Kasumi-1 (cell line): Measurements from ENCODE around the gene GORASP1.
A peak's percentile ranks its signal among the peaks of the same experiment; 100 is the strongest.
"Not testable (repeated sequence)": the region's sequence is repeated elsewhere in the genome, so short reads cannot be mapped to it uniquely, and the experiment has no call there.

Source experiments
- DNase-seq, 2 experiments: peaks; one replicate each; lab custom pipeline; 2025; lab: John Stamatoyannopoulos, UW

GORASP1 gene

GRCh38 chr3:39064646-39065045 is 42.8 kb downstream of the GORASP1 start:
- no peak for DNase-seq

GRCh38 chr3:39063143-39063542 is 44.3 kb downstream of the GORASP1 start:
- DNase-seq: no peak

GRCh38 chr3:39062180-39062579 is 45.2 kb downstream of the GORASP1 start:
- no peak for DNase-seq

GRCh38 chr3:39061228-39061627 is 46.2 kb downstream of the GORASP1 start:
- not testable (repeated sequence) for DNase-seq

GRCh38 chr3:39056151-39056550 is 51.3 kb downstream of the GORASP1 start:
- no peak for DNase-seq

- no peak for DNase-seq
Measured at GRCh38 chr3:39053696-39054095, 53.7 kb downstream of the GORASP1 start.

GRCh38 chr3:39052583-39052982 is 54.8 kb downstream of the GORASP1 start:
- DNase-seq: no peak

- peak; percentile 73 to 87 for DNase-seq
Measured at GRCh38 chr3:39051649-39052561, 55.5 kb downstream of the GORASP1 start, which contains the start of the genes SCN11A and WDR48. SCN11A (minus strand) TSS chr3:39051944; CDS start chr3:38950362, 101,582 bp downstream. WDR48 (plus strand) TSS chr3:39052016; CDS start chr3:39052026, 10 bp downstream.

GRCh38 chr3:39050029-39050428 is 57.4 kb downstream of the GORASP1 start:
- no peak for DNase-seq
